ENCODE data around the gene ANKS3.

The ANKS3 gene

DNA sequence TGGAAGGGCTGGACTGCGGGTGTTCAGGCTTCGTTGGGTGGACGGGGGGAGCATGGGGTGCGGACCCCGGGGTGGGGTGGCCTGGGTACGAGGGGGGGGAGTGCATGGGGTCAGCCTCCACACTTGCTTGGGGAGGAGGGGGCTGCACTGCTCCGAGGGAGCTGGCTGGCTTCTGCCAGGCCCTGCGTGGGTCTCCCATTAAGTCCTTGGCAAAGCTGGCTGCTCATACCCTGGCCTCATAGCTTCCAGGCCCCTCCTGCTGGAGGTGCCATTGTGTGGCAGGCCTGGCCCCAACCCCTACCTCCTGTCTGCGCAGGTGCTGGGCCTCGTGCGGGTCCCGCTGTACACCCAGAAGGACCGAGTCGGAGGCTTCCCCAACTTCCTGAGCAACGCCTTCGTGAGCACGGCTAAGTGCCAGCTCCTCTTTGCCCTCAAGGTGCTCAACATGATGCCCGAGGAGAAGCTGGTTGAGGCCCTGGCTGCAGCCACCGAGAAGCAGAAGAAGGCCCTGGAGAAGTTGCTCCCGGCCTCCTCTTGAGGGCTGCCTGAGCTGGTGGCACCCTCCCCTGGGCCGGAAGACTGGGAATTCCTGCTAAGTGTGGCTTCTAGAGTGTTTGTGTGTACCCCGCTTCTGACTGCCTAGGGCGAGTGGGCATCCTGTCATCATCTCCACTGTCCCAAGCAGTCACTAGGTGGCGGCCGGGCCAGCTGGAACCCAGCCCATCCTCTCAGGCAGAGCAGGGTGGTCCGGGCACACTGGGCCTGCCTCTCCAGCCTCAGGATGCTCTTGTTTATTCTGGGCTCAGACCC is 39.2 kb downstream of the ANKS3 start:
- DNase-seq: no peak

DNA sequence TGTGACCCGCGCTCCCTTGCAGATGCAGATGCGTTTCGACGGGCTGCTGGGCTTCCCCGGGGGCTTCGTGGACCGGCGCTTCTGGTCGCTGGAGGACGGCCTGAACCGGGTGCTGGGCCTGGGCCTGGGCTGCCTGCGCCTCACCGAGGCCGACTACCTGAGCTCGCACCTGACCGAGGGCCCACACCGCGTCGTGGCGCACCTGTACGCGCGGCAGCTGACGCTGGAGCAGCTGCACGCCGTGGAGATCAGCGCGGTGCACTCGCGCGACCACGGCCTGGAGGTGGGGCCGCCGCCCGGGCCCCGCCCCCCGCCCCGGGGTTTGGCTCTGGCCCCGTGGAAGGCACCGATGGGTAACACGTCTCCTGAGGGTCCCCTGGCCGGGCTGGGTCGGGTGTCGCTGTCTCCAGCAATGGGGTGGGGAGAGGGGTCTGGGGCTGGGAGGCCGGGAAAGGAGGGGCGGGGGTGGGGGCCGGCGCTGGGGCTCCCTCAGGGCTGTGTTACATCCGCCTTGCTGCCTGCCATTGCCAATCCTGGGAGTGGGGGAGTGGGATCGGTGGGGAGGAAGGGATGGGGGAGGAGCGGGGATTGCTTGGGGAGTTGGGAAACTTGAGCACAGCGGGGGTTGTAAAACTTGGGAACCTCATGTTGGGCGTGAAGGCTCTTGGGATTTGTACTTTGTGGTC is 40.0 kb downstream of the ANKS3 start:
- DNase-seq: no peak

DNA sequence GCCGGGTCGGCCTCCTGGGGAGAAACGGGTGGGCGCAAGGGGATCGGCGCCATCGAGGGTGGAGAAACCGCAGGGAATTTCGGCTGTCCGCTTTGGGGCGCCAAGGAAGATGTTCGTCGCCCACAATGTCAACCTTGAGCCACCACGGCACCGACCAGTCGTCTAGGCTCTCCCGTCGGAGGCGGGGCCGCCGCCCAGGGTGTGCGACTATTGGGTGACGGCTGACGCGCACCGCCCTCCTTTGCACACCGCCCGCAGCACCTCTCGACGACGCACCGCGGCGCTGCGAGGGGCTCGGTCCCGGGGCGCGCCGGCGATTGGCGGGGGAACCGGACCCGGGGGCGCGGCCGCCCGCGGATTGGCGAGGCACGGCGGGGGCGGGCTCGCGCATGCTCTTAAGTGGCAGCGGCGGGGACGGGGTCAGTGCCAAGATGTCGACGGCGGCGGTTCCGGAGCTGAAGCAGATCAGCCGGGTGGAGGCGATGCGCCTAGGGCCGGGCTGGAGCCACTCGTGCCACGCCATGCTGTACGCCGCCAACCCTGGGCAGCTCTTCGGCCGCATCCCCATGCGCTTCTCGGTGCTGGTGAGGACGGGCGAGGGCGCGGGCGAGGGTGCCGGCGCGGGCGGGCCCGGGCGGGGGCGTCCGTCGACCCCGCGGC is 40.6 kb downstream of the ANKS3 start, which contains the start of gene NUDT16L1:
NUDT16L1 (plus strand) TSS at position 267 of the 660 bp plus-strand sequence; CDS start at position 432, 165 bp downstream.
- DNase-seq: peak; percentile 72

DNA sequence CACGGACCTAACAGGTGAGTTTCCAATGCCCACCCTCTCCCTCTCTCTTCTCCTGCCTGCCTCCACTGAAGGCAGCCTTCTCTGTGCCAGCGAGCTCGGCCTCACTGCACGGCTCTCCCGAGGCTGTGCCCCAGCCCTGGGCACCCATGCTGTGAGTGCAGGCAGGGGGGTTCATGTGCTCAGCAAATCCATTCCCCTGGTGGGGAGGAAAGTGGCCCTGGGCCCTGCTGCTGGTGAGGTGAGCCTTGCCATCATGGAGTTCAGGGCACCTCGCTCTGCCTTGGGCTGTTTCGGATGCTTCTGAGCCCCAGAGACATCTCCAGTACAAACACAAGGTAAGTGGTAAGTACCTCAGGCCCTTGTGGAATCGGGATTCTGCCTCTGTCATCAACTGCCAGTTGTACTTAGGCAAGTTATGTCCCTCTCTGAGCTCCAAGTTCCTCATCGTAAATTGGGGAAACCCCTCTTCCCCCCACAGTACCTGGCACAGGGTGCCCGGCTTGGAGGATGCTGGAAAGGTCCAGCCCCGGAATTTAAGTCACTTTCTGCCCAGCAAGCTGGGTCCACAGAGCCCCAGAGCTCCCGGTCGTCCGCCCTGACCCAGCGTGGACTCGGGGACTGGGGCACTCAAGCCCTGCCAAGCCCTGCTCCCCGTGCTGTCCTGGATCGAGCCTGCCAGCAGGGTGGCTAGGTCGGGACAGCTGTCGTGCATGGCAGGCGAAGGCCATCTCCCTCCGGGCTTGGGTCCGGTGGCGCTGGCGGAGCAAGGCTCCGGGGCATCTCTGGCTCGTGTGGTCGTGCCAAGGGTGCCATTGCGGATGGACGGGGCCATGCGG is 41.4 kb downstream of the ANKS3 start:
- no peak for DNase-seq

DNA sequence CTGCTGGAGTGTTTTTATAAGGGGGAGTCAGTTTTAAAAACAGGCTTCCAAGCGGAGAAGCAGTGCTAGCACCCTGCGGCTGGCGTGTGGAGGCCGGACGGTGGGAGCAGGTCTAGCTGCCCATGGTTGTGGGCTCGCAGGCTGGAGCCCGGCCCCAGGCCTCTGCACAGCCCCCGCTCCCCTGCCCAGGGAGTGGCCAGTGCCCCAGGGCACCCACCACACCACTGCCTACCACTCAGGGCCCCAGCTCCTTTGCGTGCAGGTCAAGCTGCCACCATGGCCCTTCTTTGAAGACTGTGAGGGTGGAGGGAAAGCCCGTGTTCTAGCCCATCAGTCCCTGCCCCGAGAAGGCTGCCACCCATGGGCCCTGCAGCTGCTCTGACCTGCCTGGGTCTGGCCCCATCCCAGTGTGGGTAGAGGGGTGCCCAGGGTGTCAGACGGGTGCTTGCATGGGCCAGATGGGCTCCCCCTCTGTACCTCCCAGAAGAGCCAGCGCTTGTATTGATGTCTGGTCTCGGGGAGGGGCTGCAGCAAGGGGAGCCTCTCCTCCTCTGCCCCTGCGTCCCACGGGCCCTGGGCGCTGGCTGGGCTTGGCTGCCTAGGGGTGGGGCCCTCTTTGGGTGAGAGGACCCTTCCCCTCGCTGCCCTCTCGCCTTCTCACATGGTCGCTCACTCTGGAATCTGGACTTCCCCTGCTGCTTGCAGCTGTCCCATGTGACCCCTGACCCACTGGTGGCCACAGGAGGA is 42.2 kb downstream of the ANKS3 start:
- no peak for DNase-seq

DNA sequence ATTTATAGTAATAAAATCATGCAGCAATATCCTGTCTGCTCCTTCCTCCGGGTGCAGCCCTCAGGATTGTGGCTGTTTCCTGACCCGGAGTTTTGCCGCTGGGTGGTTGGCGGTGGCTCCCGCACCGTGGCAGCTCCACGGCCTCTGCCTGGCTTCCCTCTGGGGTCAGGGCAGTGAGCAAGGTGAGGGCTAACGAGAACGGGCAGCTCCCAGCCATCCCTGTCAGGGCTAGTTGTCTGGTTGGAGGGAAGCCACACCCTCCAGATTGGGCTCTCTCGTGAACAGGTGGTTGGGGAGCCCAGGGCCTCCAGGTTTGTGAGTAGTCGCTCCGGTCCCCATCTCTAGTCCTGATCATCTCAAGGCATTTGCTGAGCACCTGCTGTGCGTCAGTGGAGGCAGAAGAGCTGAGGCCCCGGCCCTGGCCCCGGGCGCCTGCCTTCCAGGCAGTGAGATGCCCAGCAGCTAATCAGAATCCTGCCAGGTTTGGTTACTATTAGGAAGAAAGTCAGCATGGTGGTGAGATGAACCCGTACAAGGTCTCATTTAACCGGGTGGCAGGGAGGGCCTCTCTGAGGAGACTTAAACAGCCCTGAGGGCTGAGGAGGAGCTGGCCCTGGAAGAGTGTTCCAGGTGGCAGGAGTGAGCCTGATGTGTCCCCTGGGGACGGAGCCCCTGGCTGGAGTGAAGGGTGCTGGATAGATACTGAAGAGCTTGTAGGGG is 43.0 kb downstream of the ANKS3 start:
- DNase-seq: no peak

DNA sequence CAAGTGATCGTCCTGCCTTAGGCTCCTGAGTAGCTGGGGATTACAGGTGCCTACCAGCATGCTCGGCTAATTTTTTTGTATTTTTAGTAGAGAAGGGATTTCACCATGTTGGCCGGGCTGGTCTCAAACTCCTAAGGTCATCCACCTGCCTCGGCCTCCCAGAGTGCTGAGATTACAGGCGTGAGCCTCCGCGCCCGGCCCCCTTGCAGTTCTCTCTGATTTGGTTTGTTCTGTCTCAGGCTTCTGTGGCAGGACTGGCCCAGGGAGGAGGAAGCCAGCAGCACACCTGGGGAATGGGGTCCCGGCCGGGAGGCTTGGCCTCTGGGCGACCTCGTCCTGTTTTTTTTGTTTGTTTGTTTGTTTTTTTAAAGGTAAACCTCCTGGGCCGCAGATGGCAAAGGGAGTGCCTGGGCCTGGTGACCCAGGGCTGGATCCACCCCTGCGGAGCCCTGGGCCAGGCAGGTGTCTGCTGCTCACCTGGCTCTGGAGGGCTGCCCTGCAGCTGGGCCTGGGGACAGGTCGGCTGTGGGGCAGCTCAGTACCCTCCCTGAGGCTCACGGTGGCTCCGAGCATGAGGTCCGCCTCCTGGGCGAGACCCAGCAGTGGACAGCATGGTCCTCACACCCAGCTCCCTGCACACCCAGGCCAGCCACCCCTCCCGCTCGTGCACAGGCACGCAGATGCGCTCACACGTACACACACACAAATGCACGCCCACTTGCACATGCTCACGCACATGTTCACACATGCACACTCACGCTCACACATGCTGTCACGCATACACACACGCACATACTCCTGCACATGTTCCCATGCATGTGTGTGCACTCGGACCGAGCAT is 44.0 kb downstream of the ANKS3 start:
- no peak for DNase-seq

DNA sequence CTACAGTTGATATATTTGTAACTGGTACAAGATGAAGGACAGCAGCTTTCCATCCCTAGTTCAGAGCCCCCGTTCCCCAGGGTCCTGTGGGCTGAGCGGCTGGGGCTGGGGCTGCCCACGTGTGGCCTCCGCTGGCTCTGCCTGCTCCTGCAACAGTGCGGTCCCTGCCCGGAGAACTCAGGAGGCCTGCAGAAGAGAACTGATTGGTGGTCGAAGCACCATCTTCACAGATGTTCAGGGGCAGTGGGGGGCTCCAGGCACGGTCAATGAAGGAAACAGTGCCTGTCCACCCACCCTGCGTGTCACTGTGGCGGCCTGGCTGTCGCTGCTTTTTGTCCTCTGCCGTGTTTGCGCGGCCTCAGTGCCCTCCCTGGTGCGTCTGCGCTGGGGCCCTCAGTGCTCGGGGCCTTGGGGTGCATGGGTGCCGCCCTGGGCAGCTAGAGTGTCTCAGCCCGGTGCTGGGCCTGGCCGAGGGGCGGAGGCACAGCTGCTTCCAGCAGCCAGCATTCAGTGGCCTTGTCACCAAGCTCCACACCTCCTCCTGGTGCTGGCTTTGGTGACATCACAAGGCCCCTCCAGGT is 44.9 kb downstream of the ANKS3 start:
- DNase-seq: no peak

DNA sequence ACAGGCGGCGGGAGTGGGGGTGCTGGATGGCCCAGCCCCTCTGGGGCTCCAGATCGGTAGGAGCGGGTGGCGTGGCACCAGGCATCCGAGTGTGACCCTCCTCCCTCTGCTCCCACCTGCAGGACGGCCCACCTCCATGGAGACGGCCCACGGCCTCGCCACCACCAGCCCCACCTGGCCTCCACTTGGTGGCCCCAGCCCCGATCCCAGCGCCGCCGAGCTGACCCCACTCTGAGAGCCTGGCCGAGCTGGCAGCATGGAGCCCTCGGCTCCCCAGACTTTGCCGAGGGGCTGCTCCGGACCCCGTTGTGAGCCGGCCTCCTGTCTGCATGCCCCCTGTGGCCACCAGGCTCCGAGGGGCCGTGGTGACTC is 45.4 kb downstream of the ANKS3 start:
- no peak for DNase-seq

DNA sequence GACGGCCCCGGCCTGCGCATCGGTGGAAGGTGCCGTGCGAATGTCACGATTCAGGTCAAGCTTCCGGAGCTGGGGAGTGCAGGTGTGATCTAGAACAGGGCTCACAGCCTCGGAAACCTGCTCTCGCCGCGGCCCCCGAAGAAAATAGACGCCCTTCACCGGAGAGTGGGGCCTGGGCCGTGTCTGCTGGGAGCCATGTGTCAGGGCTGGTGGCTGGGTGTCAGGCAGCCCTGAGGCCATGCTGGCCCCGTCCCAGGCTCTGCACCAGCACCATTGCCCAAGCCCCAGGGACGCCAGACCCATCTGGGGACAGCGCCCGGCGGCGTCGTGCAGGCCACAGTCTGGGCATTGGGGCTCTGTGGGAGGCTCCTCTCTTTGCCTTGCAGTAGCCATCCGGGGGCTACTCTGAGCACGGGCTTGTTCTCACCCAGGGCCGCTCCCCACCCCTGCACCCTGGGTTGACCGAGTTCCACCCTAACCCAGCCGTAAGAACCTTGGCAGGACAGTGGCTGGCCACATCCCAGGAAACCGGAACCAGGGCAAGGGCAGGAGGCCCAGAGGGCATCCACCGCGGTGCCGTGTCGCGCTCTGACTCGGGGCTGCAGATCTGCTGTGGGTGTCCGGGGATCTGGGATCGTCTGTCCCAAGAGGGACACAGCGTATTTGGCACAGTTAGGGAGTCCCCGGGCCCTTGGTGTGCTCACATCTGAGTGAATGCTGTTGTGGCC is 46.0 kb downstream of the ANKS3 start:
- DNase-seq: no peak

DNA sequence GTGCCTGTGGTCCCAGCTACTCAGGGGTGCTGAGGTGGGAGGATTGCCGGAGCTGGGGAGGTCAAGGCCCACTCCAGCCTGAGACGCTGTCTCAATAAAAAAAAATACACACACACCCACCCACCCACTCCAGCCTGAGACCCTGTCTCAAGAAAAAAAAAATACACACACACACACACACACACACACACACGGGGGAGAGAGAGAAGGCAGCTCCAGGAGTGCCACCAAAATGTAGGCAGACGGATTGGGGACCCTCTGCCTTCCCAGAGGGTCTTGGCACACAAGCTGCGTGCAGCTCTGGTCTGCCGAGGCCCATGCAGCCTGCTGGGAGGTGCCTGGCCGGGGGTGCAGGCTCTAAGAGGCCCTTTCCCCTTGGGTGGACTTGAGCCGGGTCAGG is 46.7 kb downstream of the ANKS3 start:
- no peak for DNase-seq

DNA sequence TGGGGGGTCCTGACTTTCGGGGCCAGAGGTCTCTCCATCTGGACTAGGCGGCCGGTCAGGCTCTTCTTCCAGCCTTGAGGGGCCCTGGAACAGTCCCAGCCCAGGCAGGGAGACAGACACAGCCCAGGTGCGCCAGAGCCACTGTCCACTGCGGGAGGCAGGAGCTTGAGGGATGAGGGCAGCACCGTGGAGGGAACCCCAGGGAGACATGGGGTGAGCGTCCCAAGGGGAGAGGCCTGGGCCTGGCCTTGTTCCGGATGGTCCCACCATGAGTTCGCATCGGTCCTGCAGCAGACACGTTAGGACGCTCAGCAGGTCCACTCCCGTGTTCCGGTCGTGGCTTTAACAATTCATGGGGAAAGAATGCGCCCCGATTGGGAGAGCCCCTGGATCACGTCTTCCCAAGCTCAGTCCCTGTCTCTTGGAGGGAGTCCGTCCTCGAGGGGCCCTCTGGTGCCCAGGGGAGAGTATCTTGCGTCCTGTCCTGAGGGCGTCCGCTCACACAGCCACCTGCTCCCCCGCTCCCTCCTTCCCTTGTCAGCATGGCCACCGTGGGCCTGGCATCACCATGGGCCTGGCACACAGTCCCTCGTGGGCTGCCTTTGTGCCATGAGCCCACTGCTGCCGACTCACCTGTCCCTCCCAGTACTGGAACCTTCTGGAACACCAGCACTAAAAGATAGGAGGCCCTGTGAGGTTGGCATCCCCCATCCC is 47.4 kb downstream of the ANKS3 start:
- no peak for DNase-seq

DNA sequence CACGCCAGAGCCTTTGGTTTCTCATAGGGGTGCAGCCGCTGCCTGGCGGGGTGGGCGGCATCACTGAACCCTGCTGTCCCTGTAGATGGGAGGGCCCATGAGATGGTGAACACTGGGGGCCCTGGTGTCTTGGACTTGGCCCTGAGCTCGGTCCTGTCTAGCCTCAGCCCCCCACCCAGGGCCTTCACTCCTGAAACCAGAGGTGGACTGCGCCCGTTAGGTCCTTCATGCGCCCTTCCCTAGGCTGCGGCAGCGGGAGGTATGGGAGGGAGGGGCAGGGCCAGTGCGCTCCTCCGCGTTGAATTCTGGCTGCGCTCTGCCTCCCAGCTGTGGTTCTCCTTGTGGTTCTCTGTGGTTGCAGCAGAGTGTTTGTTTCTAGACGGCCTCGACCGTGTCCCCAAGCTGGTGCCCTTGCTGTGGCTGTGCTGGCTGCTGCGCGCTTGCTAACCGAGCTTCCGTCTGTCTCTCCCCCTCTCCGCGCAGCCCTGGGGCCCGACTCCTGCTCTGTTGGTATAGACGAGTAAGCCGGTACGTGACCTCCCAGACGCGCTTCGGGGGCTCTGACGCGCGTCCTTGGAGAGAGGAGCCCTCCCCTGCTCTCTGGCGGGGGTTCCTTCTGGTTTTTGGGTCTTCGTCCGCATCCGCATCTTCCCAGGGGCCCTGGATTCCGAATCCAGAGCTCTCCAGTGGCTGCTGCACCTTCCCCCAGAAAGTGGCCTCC is 48.1 kb downstream of the ANKS3 start:
- no peak for DNase-seq

DNA sequence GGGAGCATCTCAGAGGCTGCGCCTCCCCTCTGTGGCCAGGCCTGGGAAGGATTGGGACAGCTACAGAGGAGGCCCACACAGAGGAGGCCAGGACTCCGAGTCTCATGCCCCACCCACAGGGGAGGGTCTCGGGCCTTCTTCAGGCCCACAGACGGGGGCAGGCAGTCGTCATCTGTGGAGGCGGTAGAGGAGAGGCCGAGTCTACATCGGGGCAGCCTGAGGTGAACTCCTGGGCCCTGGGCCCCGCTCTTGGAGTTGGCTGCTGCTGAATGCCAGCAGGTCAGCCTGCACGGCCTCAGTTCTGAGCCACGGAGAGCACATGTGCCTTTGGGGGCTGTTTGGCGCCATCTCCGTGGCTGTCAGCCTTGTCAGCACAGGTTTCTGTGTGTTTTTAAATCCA is 48.8 kb downstream of the ANKS3 start:
- no peak for DNase-seq

DNA sequence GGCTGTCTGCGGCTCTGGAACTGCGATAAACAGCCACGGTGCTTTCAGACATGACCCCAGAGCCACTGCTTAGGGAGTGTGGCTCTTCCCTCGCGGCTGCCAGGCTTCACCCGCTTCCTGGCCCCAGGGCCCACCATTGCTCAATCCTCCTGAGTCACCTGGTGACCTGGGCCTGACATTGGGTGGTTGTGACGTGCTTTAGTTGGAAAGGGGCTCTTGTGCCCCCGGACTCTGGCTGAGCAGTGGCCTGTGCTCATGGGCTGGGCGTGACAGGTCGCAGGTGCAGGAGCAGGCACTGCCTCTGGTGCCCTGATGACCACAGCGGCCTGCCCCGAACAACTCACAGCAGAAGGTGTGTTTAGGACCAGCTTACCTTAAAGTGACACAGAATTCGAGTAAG is 49.3 kb downstream of the ANKS3 start:
- DNase-seq: no peak

DNA sequence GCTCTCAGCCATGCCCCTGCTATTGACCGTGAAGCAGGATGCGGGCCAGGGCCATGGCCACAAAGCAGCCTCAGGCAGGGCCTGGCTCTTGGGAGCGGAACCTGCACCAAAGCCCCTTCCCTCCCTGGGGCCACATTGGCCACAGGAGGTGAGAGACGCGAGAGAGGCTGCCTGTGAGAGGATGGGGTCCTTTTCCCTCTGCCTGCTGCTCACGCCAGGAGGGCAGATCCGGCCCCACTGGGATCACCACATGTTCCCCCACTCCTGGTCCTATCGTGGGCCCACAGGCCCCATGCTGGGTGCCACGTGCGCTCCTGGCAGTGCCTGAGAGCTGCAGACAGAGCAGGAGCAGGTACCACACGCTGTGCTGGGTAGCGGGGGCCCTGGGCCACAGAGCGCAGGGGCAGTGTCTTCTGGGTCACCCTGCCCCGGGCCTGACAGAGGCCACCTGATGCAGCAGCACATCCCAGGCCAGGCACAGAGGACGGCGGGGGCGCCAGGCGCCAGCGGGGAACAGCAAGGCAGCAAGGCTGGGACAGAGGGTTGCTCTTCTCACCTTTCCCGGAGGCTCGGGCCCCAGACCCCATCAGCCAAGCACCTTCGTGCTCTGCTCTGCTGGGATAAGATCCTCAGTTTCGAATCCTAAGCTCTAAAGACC is 49.9 kb downstream of the ANKS3 start:
- DNase-seq: no peak

DNA sequence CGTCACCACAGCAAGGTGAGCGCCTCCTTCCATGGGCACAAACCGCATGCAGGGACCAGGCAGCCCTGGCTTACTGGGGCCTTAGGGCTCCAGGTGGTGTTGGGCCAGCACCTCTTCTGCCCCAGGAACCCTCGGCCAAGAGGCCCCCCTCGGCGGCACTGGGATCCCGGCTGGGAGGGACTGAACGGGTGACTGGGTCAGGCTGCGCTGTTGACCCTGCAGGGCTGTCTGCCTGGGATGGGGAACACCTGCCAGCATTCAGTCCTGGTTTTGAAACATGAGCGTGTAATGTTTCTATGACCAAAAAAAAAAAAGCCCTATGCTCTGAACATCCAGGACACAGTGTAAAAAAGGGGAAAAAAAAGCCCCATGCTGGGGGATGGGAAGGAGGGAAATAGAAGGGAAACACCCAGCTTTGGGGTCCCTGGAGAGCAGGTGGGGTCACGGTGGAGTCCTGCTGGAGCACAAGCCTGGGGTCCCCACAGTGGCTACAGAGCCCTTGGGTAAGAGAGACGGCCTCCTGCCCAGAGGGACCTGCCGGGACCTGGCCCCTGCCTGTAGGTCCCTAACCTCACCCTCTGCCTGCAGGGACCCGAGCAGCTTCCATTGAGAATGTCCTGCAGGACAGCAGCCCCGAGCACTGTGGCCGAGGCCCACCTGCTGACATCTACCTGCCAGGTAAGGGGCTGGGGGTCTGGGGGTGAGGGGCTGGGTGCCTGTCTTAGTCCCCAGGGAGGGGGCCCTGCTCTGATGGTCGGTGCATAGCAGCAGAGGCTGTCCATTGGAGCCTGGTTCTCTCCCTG is 50.6 kb downstream of the ANKS3 start:
- DNase-seq: no peak
